Measurements from ENCODE around the gene ABHD5.
"Not testable (repeated sequence)": the region's sequence is repeated elsewhere in the genome, so short reads cannot be mapped to it uniquely, and the experiment has no call there.

ABHD5 gene

GRCh38 chr3:43690400-43691119, at the start of gene ABHD5:
TSS of gene ABHD5 (plus strand) at chr3:43690938. CDS start at chr3:43690993, 55 bp downstream.
- peak; percentile 82 to 92 (median 89) for DNase-seq

- no peak for DNase-seq
Observed at GRCh38 chr3:43641306-43642114, 49.2 kb upstream of the ABHD5 start.

- DNase-seq = no peak
Observed at GRCh38 chr3:43644443-43644842, 46.3 kb upstream of the ABHD5 start.

DNA sequence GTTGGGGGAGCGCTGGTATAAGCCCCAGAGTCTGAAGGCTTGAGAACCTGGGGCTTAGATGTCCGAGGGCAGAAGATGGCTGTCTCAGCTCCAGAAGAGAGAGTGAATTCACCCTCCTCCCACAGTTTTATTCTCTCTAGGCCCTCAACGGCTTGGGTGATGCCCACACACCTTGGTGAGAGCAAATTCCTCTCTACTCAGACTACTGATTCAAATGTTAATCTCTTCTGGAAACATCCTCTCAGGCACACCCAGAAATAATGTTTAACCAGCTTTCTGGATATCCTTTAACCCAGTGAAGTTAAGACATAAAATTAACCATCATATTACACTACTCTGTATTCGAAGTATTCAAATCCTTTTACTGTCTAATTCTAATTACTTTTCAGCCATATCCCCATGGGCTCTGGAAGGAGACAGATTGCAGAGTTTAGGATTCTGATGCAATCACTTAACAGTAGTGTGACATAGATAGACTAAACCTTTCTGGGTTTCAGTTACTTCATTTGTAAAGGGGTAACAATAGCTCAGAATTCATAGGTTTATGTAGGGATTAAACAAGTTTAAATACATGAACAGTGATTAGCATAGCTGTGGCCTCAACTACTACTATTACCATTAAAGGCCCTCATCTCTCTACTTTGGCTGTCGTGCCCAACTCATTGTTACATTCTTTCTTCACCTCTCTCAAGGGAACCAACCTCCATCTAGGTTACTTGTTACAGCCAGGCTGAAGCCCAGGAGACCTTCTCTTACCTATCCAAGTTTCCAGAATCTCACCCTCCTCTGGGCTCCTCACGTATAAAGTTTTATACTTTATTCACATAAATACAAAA, 43.2 kb upstream of the ABHD5 start:
- no peak for DNase-seq

DNA sequence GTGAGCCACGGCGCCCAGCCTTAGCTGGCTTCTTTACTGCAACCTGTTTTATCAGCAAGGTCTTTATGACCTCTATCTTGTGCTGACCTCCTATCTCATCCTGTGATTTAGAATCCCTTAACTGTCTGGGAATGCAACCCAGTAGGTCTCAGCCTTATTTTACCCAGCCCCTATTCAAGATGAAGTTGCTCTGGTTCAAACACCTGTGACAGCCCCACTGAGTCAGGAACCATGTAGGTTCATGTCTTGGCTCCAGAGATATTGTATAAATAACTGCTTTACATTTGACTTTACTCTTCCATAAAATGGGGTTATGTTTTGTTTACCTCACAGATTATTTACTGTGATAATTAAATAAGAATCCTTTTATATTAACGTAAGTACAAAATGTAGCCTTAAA, 41.8 kb upstream of the ABHD5 start:
- DNase-seq = no peak

DNA sequence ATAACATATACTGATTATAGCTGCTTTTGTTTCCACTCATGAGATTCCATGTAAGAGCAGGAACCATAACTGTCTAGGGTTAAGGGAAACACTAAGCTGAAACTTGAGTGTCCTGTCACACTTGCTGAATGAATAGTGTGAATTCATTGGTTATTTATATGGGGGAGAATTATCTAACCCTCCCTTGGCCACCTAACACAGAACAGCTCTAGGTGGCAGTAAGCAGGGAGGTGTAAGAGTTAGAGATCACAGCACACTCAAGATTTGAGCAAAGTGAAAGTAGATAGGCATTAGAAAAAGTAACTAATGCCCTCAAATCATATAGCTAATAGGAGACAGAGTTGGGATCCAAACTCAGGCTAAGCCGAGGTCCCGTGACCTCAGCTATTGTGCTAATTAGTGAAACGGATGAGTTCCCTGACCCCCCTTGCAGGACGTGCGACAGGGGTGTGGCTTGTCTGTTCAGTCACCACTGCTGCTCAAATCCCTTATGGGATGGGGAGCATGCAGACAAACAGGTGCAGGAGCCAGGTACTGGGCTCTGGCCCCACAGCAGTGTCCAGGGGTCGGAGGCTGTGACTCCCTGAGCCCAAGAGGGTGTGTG, 41.3 kb upstream of the ABHD5 start:
- no peak for DNase-seq

DNA sequence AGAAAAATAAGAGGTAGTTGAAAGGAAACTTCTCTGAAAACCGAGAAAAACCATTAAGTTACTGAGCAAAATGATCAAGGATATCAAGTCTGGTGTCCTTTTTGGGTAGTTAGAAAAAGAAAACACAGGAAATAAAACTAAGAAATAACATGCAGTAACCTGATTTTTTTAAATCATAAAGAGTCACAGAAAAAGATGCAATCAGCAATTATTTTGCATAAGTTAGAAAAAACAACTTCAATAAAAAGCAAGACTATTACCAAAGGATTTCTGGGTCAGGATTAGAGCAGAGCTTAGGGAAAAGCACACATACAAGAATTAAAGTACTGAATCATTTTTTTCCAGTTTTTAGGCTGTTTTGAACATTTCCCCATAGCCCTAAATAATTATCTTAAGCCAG, 40.4 kb upstream of the ABHD5 start:
- no peak for DNase-seq

- not testable (repeated sequence) for DNase-seq
Observed at GRCh38 chr3:43656390-43656789, 34.3 kb upstream of the ABHD5 start.

- no peak for DNase-seq
Observed at GRCh38 chr3:43659250-43659880, 31.4 kb upstream of the ABHD5 start.

DNA sequence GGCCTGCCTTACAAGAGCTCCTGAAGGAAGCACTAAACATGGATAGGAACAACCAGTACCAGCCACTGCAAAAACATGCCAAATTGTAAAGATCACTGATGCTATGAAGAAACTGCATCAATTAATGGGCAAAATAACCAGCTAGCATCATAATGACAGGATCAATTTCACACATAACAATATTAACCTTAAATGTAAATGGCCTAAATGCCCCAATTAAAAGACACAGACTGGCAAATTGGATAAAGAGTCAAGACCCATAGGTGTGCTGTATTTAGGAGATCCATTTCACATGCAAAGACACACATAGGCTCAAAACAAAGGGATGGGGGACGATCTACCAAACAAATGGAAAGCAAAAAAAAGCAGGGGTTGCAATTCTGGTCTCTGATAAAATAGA, 29.4 kb upstream of the ABHD5 start:
- DNase-seq = not testable (repeated sequence)

- not testable (repeated sequence) for DNase-seq
Observed at GRCh38 chr3:43665011-43665410, 25.7 kb upstream of the ABHD5 start.

- DNase-seq = no peak
Observed at GRCh38 chr3:43670635-43671522, 19.9 kb upstream of the ABHD5 start.

DNA sequence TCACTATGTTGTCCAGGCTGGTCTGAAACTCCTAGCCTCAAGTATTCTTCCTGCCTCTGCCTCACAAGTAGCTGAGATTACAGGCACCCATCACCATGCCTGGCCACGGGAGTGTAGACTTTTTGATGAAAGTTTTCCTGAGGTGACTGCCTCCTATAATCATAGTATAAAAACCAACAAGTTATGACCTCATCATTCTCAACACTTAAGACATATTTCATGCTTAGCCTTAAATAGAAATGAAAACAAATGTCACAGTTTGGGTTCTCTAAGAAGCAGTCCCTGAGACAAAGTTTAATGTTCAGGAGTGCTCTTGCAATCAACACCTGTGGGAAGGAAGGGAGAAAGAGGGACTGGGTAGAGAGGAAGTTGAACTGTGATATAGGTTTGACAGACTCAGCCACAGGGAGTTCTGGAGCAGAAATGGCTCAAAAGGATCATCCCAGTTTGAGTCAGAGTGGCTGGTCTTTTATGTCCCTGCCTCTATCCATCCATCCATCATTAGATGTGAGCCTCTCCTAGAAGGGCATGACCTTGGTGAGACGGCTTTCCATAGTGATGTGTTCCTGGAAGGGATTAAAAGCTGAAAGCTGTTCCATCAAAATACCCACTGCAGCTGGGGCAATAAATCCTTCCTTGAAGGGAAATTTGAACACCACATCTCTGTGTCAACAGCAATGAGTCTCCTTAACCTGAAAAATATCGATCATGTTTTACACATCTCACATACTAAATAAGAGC, 16.2 kb upstream of the ABHD5 start:
- DNase-seq = no peak

- DNase-seq = no peak
Observed at GRCh38 chr3:43675593-43675992, 15.1 kb upstream of the ABHD5 start.

DNA sequence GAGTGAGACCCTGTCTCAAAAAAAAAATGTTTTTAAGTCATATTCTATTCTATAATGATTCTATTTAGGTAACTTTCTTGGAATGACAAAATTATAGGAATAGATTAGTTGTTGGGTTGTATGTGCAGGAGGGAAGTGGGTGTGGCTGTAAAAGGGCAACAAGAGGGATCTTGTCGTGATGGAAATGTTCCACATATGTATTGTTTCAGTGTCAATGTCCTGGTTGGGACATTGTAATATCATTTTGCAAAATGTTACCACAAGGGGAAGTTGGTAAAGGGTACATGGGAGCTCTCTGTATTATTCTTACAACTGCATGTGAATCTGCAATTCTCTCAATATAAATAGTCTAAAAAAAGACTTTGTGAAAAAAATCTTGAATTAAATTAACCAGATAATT, 14.3 kb upstream of the ABHD5 start:
- no peak for DNase-seq

GRCh38 chr3:43678375-43678774, 12.4 kb upstream of the ABHD5 start:
- DNase-seq = not testable (repeated sequence)

GRCh38 chr3:43678887-43679449, 11.8 kb upstream of the ABHD5 start:
- DNase-seq = not testable (repeated sequence)

GRCh38 chr3:43680857-43681256, 9.9 kb upstream of the ABHD5 start:
- DNase-seq = not testable (repeated sequence)

DNA sequence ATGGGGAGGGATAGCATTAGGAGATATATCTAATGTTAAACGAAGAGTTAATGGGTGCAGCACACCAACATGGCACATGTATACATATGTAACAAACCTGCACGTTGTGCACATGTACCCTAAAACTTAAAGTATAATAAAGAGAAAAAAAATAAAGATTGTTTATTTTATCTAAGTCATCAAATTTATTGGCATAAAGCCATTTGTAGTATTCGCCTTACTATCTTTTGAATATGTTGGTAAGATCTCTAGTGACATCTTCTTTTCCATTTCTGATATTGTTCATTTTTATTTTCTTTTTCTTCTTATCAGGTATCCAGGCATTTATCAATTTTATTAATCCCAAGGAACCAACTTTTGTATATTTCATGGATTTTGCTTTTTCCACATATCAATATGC, 5.8 kb upstream of the ABHD5 start:
- no peak for DNase-seq

- no peak for DNase-seq
Observed at GRCh38 chr3:43685921-43686320, 4.8 kb upstream of the ABHD5 start.
